Astrocyte (in vitro differentiated cells and primary cell): ENCODE data around the gene SMARCA2. TPM values are rescaled to one million over a fixed set of nuclear protein-coding genes. Genes with fewer than 3 reads are reported as not detected.

Source experiments
- DNase-seq: peaks from one replicate; pipeline ENCODE4 v3.0.0-alpha.2; 2010; ENCODE audit warnings: low read depth
- FAIRE-seq: peaks from 2 replicates; lab custom pipeline; 2011; peaks lifted over from hg19 to GRCh38; lab: Jason Lieb, UNC
- H2AFZ ChIP-seq: 2 replicates; pipeline ENCODE4 v1.6.0; 2012; ENCODE audit warnings: low read depth, low read length, inconsistent platforms
- H3K27ac ChIP-seq: 2 replicates; pipeline ENCODE4 v1.5.1; 2011; ENCODE audit warnings: low read depth, low read length, inconsistent platforms
- H3K27me3 ChIP-seq: 2 replicates; pipeline ENCODE4 v1.6.0; 2011; ENCODE audit warnings: low read length, inconsistent platforms; ENCODE audit not compliant: insufficient read depth
- H3K36me3 ChIP-seq: 2 replicates; pipeline ENCODE4 v1.5.1; 2011; ENCODE audit warnings: low read length, inconsistent platforms; ENCODE audit not compliant: insufficient read depth
- H3K4me1 ChIP-seq: 2 replicates; pipeline ENCODE4 v1.5.1; 2011; ENCODE audit warnings: low read length, inconsistent platforms; ENCODE audit not compliant: insufficient read depth
- H3K4me2 ChIP-seq: 2 replicates; pipeline ENCODE4 v1.6.0; 2012; ENCODE audit warnings: low read length, inconsistent platforms
- H3K4me3 ChIP-seq: 2 replicates; pipeline ENCODE4 v1.5.1; 2011; ENCODE audit warnings: low read depth, mild to moderate bottlenecking, low read length, inconsistent platforms; ENCODE audit not compliant: insufficient read depth
- H3K79me2 ChIP-seq: 2 replicates; pipeline ENCODE4 v1.6.0; 2012; ENCODE audit warnings: mild to moderate bottlenecking, low read length, inconsistent platforms; ENCODE audit not compliant: insufficient read depth
- H3K9ac ChIP-seq: 2 replicates; pipeline ENCODE4 v1.6.0; 2012; ENCODE audit warnings: mild to moderate bottlenecking, low read length, inconsistent platforms
- H3K9me3 ChIP-seq: 2 replicates; pipeline ENCODE4 v1.5.1; 2012; ENCODE audit warnings: low read depth, mild to moderate bottlenecking, low read length, inconsistent platforms; ENCODE audit not compliant: insufficient read depth
- H4K20me1 ChIP-seq: 2 replicates; pipeline ENCODE4 v1.6.0; 2012; ENCODE audit warnings: low read length, inconsistent platforms; ENCODE audit not compliant: insufficient read depth
- H3K27ac Mint-ChIP-seq: one replicate; pipeline ENCODE4 v1.8.0; 2021; ENCODE audit warnings: mild to moderate bottlenecking, mixed read lengths; ENCODE audit not compliant: unreplicated experiment
- H3K27me3 Mint-ChIP-seq: one replicate; pipeline ENCODE4 v1.8.0; 2021; ENCODE audit warnings: low read depth, mixed read lengths; ENCODE audit not compliant: unreplicated experiment
- H3K36me3 Mint-ChIP-seq: one replicate; pipeline ENCODE4 v1.8.0; 2021; ENCODE audit warnings: low read depth, mixed read lengths; ENCODE audit not compliant: unreplicated experiment
- H3K4me1 Mint-ChIP-seq: one replicate; pipeline ENCODE4 v1.8.0; 2021; ENCODE audit warnings: low read depth, mixed read lengths; ENCODE audit not compliant: unreplicated experiment
- H3K4me3 Mint-ChIP-seq: one replicate; pipeline ENCODE4 v1.8.0; 2021; ENCODE audit warnings: mild to moderate bottlenecking, moderate library complexity, mixed read lengths; ENCODE audit not compliant: unreplicated experiment
- H3K9me3 Mint-ChIP-seq: one replicate; pipeline ENCODE4 v1.8.0; 2021; ENCODE audit warnings: mild to moderate bottlenecking, mixed read lengths; ENCODE audit not compliant: unreplicated experiment
- CTCF ChIP-seq: IDR thresholded peaks from 2 replicates; pipeline ENCODE4 v1.5.1; 2011; ENCODE audit warnings: low read depth, mild to moderate bottlenecking, inconsistent platforms, low read length, moderate library complexity; ENCODE audit not compliant: insufficient read depth
- EZH2 ChIP-seq: IDR thresholded peaks from 2 replicates; pipeline ENCODE4 v1.6.1; 2012; ENCODE audit warnings: mild to moderate bottlenecking, low read length, inconsistent platforms; ENCODE audit not compliant: insufficient read depth
- total RNA-seq: library from RNA; stranded (reverse); gene quantifications from 2 replicates; pipeline ENCODE4 v1.2.1, GENCODE V29; 2021

The SMARCA2 gene
- total RNA-seq, 1 donor from 2014 or later: 54.2 TPM

GRCh38 chr9:2082772-2083171 is 67.6 kb downstream of the SMARCA2 start:
- Histone ChIP-seq H4K20me1 (no peaks in the 10 kb centered on the region), H3K9me3 (no peaks in the 10 kb centered on the region), H3K27me3 (no peaks in the 10 kb centered on the region), H3K36me3 (peaks cover 33% of the 10 kb centered on the region), H3K79me2 (no peaks in the 10 kb centered on the region), H3K4me2 (no peak overlapping the region), H3K4me1 (no peaks in the 10 kb centered on the region), H2AFZ (no peak overlapping the region), H3K4me3 (no peak overlapping the region), H3K27ac (no peak overlapping the region), H3K9ac (no peak overlapping the region)
- Mint-ChIP-seq H3K4me3 (no peak overlapping the region), H3K27me3 (no peaks in the 10 kb centered on the region), H3K36me3 (peaks cover 23% of the 10 kb centered on the region), H3K4me1 (no peaks in the 10 kb centered on the region), H3K9me3 (no peaks in the 10 kb centered on the region), H3K27ac (no peak overlapping the region)
- DNase-seq (no peak), FAIRE-seq (no peak)
- TF ChIP-seq EZH2 (no peak), CTCF (no peak)

- Mint-ChIP-seq H3K4me1 (no peaks in the 10 kb centered on the region), H3K27me3 (no peaks in the 10 kb centered on the region), H3K27ac (no peak overlapping the region), H3K4me3 (no peak overlapping the region), H3K36me3 (peaks cover 21% of the 10 kb centered on the region), H3K9me3 (no peaks in the 10 kb centered on the region)
- H3K27me3 ChIP-seq: no peaks in the 10 kb centered on the region
- no peaks in the 10 kb centered on the region for H3K4me1 ChIP-seq
- H2AFZ ChIP-seq: no peak overlapping the region
- no peaks in the 10 kb centered on the region for H3K79me2 ChIP-seq
- no peaks in the 10 kb centered on the region for H4K20me1 ChIP-seq
- H3K9ac ChIP-seq: no peak overlapping the region
- H3K36me3 ChIP-seq: peaks cover 36% of the 10 kb centered on the region
- TF ChIP-seq EZH2 (no peak), CTCF (no peak)
- no peak overlapping the region for H3K4me3 ChIP-seq
- no peak overlapping the region for H3K27ac ChIP-seq
- H3K4me2 ChIP-seq: no peak overlapping the region
- no peaks in the 10 kb centered on the region for H3K9me3 ChIP-seq
- DNase-seq (no peak), FAIRE-seq (no peak)
Observed at GRCh38 chr9:2083479-2083878, 68.3 kb downstream of the SMARCA2 start.

DNA sequence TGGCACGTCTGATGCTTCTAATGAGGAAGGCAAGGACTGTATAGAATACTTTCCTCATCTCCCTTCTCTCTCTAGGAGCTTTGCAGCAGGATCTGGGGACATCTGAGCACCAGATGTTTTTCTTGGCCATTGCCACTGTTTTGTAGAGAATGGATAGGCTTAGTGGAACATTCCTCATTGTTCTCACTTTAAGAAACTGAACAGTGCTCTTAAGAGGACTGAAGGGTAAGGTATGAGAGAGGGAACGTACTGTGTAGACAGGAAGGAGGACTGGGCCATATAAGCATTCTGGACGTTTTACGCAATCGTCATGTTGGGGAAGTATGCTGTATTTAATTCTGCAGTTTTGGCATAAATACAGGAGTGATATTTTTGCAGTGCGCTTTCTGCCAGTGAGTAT is 70.6 kb downstream of the SMARCA2 start:
- Mint-ChIP-seq H3K9me3 (no peaks in the 10 kb centered on the region), H3K36me3 (peaks cover 13% of the 10 kb centered on the region), H3K27ac (no peak overlapping the region), H3K4me3 (no peak overlapping the region), H3K4me1 (no peaks in the 10 kb centered on the region), H3K27me3 (no peaks in the 10 kb centered on the region)
- Histone ChIP-seq H4K20me1 (no peaks in the 10 kb centered on the region), H3K9ac (no peak overlapping the region), H3K4me3 (no peak overlapping the region), H3K36me3 (peaks cover 40% of the 10 kb centered on the region), H2AFZ (no peak overlapping the region), H3K4me2 (no peak overlapping the region), H3K9me3 (no peaks in the 10 kb centered on the region), H3K27me3 (no peaks in the 10 kb centered on the region), H3K79me2 (no peaks in the 10 kb centered on the region), H3K4me1 (no peaks in the 10 kb centered on the region), H3K27ac (no peak overlapping the region)
- FAIRE-seq (no peak), DNase-seq (peak; percentile 42)
- TF ChIP-seq EZH2 (no peak), CTCF (no peak)
